ENCODE results near the gene PRSS22. TPM values are rescaled to one million over a fixed set of nuclear protein-coding genes. Genes with fewer than 3 reads are reported as not detected.

The PRSS22 gene
- total and polyA plus RNA-seq, 2 experiments from 2014 or later = not detected

DNA sequence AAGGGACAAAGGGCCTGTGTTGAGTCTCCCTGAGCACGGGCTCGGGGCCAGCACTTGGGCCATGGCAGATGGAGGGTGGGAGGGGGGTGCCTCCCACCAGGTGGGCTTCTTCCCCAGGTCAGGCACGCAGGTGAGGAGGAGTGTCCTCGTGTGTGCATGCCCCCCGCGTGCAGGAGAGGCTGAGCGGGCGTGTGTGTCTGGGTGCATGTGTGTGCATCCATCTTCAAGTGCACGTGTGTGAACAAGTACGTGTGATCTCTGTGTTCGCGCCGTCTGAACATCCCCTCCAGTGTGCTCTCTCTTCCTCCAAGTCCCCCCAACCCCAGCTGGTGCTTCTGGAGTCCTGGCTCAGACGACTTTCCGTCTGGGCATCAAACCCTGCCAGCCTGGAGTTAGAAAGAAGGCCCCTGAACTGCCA lies 30.6 kb downstream of the PRSS22 start:
- no peaks in the 10 kb centered on the region for H3K27me3 ChIP-seq
- H3K9me3 ChIP-seq (ENCODE audit: low read depth) = no peaks in the 10 kb centered on the region
- H3K27ac ChIP-seq = no peak overlapping the region
- H3K4me3 ChIP-seq = no peak overlapping the region
- no peaks in the 10 kb centered on the region for H3K36me3 ChIP-seq
- no peak for DNase-seq (ENCODE audit: low read depth in 1 of 2, low spot score in 1 of 2)
- no peaks in the 10 kb centered on the region for H3K4me1 ChIP-seq (ENCODE audit: low read depth)
- TF ChIP-seq CTCF (IDR thresholded peaks at IDR 0.05; ENCODE audit: low read depth, low read length) = no peak

DNA sequence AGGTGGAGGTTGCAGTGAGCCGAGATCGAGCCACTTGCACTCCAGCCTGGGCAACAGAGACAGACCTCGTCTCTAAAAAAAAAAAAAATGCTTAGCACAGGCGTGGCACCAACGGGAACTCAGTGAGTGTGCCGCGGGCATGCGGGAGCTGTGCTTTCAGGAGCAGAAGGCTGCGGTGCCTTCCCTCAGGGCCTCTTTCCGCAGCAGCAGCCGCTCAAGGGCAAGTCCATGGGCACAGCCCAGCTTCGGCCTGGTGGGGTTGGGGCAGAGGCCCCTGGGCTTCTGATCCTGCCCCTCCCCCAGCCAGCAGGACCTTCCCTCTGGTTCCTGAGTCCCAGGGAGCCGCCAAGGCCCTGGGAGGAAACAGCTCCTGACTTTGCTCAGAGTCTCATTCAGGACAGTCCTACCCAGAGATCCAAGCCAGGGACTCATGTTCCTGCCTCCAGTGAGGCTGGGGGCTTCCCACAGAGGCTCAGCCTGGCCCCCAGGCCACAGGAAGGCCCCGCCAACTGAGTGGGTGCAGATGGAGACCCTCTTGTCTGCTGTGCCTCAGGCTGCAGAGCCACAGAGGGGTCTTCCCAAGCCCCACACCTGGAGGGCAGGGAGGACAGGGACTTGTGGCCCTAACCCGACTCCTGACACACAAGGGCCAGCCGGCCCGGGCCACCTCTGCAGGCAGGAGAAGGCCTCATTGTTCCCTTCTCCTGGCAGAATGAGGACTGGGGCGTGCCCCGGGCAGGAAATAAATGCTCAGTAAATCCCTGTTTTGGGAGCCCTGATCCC lies 31.2 kb downstream of the PRSS22 start:
- Histone ChIP-seq H3K36me3 (no peaks in the 10 kb centered on the region), H3K4me3 (no peak overlapping the region), H3K9me3 (ENCODE audit: low read depth) (no peaks in the 10 kb centered on the region), H3K27ac (no peak overlapping the region), H3K27me3 (no peaks in the 10 kb centered on the region), H3K4me1 (ENCODE audit: low read depth) (no peaks in the 10 kb centered on the region)
- no peak for DNase-seq (ENCODE audit: low read depth in 1 of 2, low spot score in 1 of 2)
- TF ChIP-seq CTCF (IDR thresholded peaks at IDR 0.05; ENCODE audit: low read depth, low read length) = no peak

GRCh38 chr16:2825906-2826305 lies 32.1 kb downstream of the PRSS22 start:
- no peak for TF ChIP-seq CTCF (IDR thresholded peaks at IDR 0.05; ENCODE audit: low read depth, low read length)
- H3K4me3 ChIP-seq = no peak overlapping the region
- no peaks in the 10 kb centered on the region for H3K36me3 ChIP-seq
- no peak for DNase-seq (ENCODE audit: low read depth in 1 of 2, low spot score in 1 of 2)
- H3K4me1 ChIP-seq (ENCODE audit: low read depth) = no peaks in the 10 kb centered on the region
- no peaks in the 10 kb centered on the region for H3K9me3 ChIP-seq (ENCODE audit: low read depth)
- no peak overlapping the region for H3K27ac ChIP-seq
- no peaks in the 10 kb centered on the region for H3K27me3 ChIP-seq

GRCh38 chr16:2825049-2825742 lies 32.8 kb downstream of the PRSS22 start:
- no peak overlapping the region for H3K27ac ChIP-seq
- DNase-seq (ENCODE audit: low read depth in 1 of 2, low spot score in 1 of 2) = no peak
- H3K36me3 ChIP-seq = no peaks in the 10 kb centered on the region
- no peaks in the 10 kb centered on the region for H3K27me3 ChIP-seq
- TF ChIP-seq CTCF (IDR thresholded peaks at IDR 0.05; ENCODE audit: low read depth, low read length) = no peak
- H3K9me3 ChIP-seq (ENCODE audit: low read depth) = no peaks in the 10 kb centered on the region
- H3K4me1 ChIP-seq (ENCODE audit: low read depth) = no peaks in the 10 kb centered on the region
- H3K4me3 ChIP-seq = no peak overlapping the region

DNA sequence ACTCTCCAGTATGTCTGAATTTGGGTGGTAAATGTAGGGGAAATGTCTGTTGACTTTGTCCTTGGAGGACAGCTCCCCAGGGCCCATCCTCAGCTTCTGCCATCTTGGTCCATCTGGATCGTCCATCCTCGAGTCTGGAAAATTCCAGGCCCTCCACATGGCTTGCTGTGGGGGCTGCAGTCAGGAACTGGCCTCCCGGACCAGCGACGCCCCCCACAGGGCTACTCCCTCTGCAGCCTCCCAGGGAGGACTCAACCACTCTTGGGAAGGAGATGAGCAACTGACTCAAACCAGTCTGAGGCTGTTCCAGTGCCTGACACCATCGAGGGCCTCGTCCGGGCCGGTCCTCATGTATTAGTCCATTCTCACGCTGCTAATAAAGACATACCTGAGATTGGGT lies 33.3 kb downstream of the PRSS22 start:
- Histone ChIP-seq H3K9me3 (ENCODE audit: low read depth) (no peaks in the 10 kb centered on the region), H3K4me3 (no peak overlapping the region)
- DNase-seq (ENCODE audit: low read depth in 1 of 2, low spot score in 1 of 2) = no peak

More for the DNA sequence above, 33.3 kb downstream of the PRSS22 start:
- H3K4me1 ChIP-seq (ENCODE audit: low read depth) = no peaks in the 10 kb centered on the region
- no peak overlapping the region for H3K27ac ChIP-seq
- H3K36me3 ChIP-seq = no peaks in the 10 kb centered on the region
- no peaks in the 10 kb centered on the region for H3K27me3 ChIP-seq
- TF ChIP-seq CTCF (IDR thresholded peaks at IDR 0.05; ENCODE audit: low read depth, low read length) = no peak

Data from cardiac muscle cell (in vitro differentiated cells and primary cell).